HCT116 (cell line): ENCODE data around the gene BCL2L13. TPM values are rescaled to one million over a fixed set of nuclear protein-coding genes. Genes with fewer than 3 reads are reported as not detected.

Experiments
- EGR1 ChIP-seq: IDR thresholded peaks from 2 replicates; pipeline ENCODE4 v1.6.1; 2012; ENCODE audit warnings: low read depth
- ELF1 ChIP-seq: IDR thresholded peaks from 2 replicates; pipeline ENCODE4 v1.6.1; 2012; ENCODE audit warnings: low read depth, borderline replicate concordance
- JUND ChIP-seq: IDR thresholded peaks from 2 replicates; pipeline ENCODE4 v1.6.1; 2012
- SP1 ChIP-seq: IDR thresholded peaks from 2 replicates; pipeline ENCODE4 v1.6.1; 2012; ENCODE audit warnings: low read depth
- total RNA-seq: library from RNA; stranded (reverse); gene quantifications from one replicate; pipeline ENCODE4 v1.2.1, GENCODE V29; 2021; ENCODE audit not compliant: unreplicated experiment
- TF ChIP-seq, protein P1 (sequence below): IDR thresholded peaks from 2 replicates; pipeline ENCODE4 v1.6.1; 2011; ENCODE audit warnings: mild to moderate bottlenecking, low read length, moderate library complexity; ENCODE audit not compliant: insufficient replicate concordance; ENCODE audit errors: extremely low read depth
- TF ChIP-seq, protein P2 (sequence below): IDR thresholded peaks from 2 replicates; pipeline ENCODE4 v1.6.1; 2012
- TF ChIP-seq, protein P3 (sequence below), 3 experiments: fragments of 200-600 bp in 1 of 3; sonication (generic) in 1 of 3; IDR thresholded peaks in 2 of 3; conservative IDR thresholded peaks in 1 of 3; 2 replicates each; pipeline ENCODE4 v1.5.1; 2012 to 2017; ENCODE audit warnings: low read depth in 2 of 3, low read length in 2 of 3, antibody characterized with exemption in 1 of 3, borderline replicate concordance in 1 of 3, control low read depth in 1 of 3, mild to moderate bottlenecking in 1 of 3, mixed read lengths in 1 of 3, mixed run types in 1 of 3, moderate library complexity in 1 of 3; ENCODE audit not compliant: insufficient read depth in 1 of 3

Gene BCL2L13
- total RNA-seq, 1 experiment from 2014 or later = 38.6 TPM

DNA sequence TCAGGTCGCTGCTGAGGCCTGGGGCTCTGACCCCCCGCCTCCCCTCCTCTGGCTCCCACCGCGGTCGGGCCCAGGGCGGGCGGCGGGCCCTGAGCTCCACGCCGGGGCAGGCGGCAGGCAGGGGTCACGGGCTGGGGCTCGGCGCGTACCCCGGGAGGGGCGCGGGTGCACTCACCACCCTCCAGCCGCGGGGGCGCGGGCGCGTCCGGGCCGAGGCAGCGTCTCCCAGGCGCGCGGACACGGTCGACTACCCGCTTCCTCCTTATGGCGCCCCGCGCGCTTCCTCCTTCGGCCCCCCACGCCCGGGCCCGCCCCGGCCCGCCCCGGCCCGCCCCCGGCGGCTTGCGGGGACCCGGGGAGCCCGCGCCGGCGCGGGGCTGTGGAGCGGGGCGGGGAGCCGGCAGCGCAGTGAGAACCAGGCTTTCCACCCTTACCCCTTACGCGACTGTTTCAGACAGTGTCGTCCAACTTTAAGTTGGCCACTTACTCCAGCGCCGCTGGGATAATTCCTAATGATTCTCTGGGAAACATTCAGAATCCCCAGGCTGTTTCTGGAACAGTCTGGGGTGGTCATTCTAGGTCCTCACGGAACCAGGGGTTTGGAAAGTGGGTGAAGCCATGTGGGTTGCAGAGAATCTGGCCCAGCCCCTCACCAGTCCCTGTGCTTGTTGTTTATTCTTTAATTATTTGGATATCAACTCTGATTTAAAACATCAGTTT is 135.8 kb downstream of the BCL2L13 start, which contains the start of gene BID (continued):
- TF ChIP-seq ELF1 (no peak), SP1 (no peak), JUND (no peak), EGR1 (no peak)
- TF ChIP-seq, protein P1, sequence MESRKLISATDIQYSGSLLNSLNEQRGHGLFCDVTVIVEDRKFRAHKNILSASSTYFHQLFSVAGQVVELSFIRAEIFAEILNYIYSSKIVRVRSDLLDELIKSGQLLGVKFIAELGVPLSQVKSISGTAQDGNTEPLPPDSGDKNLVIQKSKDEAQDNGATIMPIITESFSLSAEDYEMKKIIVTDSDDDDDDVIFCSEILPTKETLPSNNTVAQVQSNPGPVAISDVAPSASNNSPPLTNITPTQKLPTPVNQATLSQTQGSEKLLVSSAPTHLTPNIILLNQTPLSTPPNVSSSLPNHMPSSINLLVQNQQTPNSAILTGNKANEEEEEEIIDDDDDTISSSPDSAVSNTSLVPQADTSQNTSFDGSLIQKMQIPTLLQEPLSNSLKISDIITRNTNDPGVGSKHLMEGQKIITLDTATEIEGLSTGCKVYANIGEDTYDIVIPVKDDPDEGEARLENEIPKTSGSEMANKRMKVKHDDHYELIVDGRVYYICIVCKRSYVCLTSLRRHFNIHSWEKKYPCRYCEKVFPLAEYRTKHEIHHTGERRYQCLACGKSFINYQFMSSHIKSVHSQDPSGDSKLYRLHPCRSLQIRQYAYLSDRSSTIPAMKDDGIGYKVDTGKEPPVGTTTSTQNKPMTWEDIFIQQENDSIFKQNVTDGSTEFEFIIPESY = no peak
- TF ChIP-seq, protein P2, sequence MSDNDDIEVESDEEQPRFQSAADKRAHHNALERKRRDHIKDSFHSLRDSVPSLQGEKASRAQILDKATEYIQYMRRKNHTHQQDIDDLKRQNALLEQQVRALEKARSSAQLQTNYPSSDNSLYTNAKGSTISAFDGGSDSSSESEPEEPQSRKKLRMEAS = no peak
- TF ChIP-seq, protein P3, sequence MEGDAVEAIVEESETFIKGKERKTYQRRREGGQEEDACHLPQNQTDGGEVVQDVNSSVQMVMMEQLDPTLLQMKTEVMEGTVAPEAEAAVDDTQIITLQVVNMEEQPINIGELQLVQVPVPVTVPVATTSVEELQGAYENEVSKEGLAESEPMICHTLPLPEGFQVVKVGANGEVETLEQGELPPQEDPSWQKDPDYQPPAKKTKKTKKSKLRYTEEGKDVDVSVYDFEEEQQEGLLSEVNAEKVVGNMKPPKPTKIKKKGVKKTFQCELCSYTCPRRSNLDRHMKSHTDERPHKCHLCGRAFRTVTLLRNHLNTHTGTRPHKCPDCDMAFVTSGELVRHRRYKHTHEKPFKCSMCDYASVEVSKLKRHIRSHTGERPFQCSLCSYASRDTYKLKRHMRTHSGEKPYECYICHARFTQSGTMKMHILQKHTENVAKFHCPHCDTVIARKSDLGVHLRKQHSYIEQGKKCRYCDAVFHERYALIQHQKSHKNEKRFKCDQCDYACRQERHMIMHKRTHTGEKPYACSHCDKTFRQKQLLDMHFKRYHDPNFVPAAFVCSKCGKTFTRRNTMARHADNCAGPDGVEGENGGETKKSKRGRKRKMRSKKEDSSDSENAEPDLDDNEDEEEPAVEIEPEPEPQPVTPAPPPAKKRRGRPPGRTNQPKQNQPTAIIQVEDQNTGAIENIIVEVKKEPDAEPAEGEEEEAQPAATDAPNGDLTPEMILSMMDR (IDR thresholded peaks at IDR 0.05 in 2 of 3, conservative IDR thresholded peaks at IDR 0.05 in 1 of 3; ENCODE audit: borderline replicate concordance in 1 of 3, insufficient read depth in 1 of 3, low read depth in 2 of 3, low read length in 2 of 3) = no peak
